Measurements from ENCODE around the gene PEX14. TPM values are rescaled to one million over a fixed set of nuclear protein-coding genes. Genes with fewer than 3 reads are reported as not detected.

Gene PEX14
- total and polyA plus RNA-seq, 9 of the 15 experiments (the other 6 are each of a cell fraction or from before 2014, with no cell fraction given): 2.6 to 45.7 (median 22.7) TPM

DNA sequence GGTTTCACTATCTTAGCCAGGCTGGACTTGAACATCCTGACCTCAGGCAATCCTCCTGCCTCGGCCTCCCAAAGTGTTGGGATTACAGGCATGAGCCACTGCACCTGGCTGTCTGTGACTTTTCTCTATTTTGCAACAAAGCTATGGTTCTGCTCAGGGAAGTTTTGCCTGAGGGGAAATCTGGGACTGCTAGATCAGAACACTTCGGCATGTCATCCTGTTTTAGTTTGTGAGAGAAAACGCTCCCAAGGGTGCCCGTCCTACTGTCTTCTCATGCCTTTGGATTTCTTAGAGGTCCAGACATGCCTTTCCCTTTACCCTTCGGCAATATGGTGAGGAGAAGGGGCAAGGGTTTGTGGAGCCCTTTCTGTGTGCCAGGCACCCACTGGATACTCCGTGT, 30.5 kb upstream of the PEX14 start (continued):
- TF ChIP-seq, protein P1, sequence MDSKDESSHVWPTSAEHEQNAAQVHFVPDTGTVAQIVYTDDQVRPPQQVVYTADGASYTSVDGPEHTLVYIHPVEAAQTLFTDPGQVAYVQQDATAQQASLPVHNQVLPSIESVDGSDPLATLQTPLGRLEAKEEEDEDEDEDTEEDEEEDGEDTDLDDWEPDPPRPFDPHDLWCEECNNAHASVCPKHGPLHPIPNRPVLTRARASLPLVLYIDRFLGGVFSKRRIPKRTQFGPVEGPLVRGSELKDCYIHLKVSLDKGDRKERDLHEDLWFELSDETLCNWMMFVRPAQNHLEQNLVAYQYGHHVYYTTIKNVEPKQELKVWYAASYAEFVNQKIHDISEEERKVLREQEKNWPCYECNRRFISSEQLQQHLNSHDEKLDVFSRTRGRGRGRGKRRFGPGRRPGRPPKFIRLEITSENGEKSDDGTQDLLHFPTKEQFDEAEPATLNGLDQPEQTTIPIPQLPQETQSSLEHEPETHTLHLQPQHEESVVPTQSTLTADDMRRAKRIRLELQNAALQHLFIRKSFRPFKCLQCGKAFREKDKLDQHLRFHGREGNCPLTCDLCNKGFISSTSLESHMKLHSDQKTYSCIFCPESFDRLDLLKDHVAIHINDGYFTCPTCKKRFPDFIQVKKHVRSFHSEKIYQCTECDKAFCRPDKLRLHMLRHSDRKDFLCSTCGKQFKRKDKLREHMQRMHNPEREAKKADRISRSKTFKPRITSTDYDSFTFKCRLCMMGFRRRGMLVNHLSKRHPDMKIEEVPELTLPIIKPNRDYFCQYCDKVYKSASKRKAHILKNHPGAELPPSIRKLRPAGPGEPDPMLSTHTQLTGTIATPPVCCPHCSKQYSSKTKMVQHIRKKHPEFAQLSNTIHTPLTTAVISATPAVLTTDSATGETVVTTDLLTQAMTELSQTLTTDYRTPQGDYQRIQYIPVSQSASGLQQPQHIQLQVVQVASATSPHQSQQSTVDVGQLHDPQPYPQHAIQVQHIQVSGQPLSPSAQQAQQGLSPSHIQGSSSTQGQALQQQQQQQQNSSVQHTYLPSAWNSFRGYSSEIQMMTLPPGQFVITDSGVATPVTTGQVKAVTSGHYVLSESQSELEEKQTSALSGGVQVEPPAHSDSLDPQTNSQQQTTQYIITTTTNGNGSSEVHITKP (IDR thresholded peaks at IDR 0.05; ENCODE audit: partially characterized antibody): no peak
- no peak for TF ChIP-seq ZNF707 (CRISPR knock-in tag; conservative IDR thresholded peaks at IDR 0.05)
- no peak for TF ChIP-seq ZNF766 (CRISPR knock-in tag; conservative IDR thresholded peaks at IDR 0.05)
- TF ChIP-seq RBM39 (optimal IDR thresholded peaks at IDR 0.05; ENCODE audit: low read depth, low read length): no peak
- TF ChIP-seq ZNF507 (tag; conservative IDR thresholded peaks at IDR 0.05): no peak

DNA sequence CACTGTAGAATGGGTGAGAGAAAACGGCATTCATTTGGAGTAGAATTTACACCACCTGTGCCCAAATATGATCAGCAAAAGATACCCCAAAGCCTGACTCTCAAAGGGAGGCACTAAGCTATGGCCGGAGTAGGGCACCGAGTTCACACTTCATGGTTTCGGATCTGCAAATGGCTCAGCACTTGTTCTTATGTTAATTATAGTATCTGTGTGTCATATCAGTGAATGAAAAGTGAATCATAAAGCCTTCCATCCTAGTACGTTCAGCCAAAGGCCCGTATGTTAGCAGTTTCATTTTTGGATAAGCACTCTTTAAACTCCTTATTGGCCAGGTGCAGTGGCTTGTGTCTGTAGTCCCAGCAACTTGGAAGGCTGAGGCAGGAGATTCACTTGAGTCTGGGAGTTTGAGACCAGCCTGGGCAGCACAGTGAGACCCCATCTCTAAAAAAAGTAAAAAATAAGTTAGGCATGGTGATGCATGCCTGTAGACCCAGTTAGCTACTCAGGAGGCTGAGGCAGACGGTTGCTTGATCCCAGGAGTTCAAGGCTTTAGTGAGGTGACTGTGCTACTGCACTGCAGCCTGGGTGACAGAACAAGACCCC, 29.9 kb upstream of the PEX14 start:
- H4K20me1 ChIP-seq (replicated peaks; ENCODE audit: control insufficient read depth, insufficient read depth, low read length): no peaks in the 10 kb centered on the region
- H3K27ac ChIP-seq (ENCODE audit: extremely low read depth, low read depth, low read length): no peak overlapping the region
- H3K9ac ChIP-seq (ENCODE audit: insufficient read depth in 1 of 2, low read depth in 2 of 2, low read length in 2 of 2): no peak overlapping the region
- FAIRE-seq (no peak), ATAC-seq (no peak), DNase-seq (ENCODE audit: extremely low read depth in 1 of 4, low spot score in 3 of 4) (no peak)
- no peaks in the 10 kb centered on the region for H3K9me3 ChIP-seq (replicated peaks; ENCODE audit: control insufficient read depth, insufficient read depth, low read depth, low read length)
- H3K9me1 ChIP-seq (ENCODE audit: control insufficient read depth, insufficient read depth, low read length): no peaks in the 10 kb centered on the region
- no TSS peak for BruUV-seq (replicated peaks)
- WGBS (ENCODE audit: insufficient coverage, low coverage, missing lambda C conversion rate): 72% methylated on average over 7 of the region's 7 CpGs
- H3K4me1 ChIP-seq (replicated peaks in 1 of 2; ENCODE audit: control insufficient read depth in 2 of 2, insufficient read depth in 2 of 2, low read length in 2 of 2): peaks cover 0 to under 1% of the 10 kb centered on the region in 2 experiments; a peak in 1 of 5 replicates
- H3K4me3 ChIP-seq: no peak overlapping the region
- ChIA-PET POLR2A (interaction anchor here (1.1 to 1.5 kb wide), 3 partner anchors 9 to 13 kb away, joined by 3 to 5 read pairs (median 3); no protein-coding TSS in a partner anchor), CTCF (ENCODE audit: low intra/inter-chr PET ratio) (no interaction called here)
- intact Hi-C loops (cut with micrococcal nuclease) (no loop called here), in situ Hi-C loops (cut with MboI) (no loop called here)
- H3K79me2 ChIP-seq (ENCODE audit: control insufficient read depth, insufficient read depth, low read length): no peaks in the 10 kb centered on the region
- no peak overlapping the region for H2AFZ ChIP-seq (ENCODE audit: low read depth, low read length)
- H3K27me3 ChIP-seq (ENCODE audit: control insufficient read depth in 2 of 2, insufficient read depth in 2 of 2, low read length in 2 of 2): no peaks in the 10 kb centered on the region
- H3K4me2 ChIP-seq (ENCODE audit: insufficient read depth, low read length): no peak overlapping the region
- TF ChIP-seq SMARCA5 (IDR thresholded peaks at IDR 0.05) (no peak), ZNF121 (CRISPR knock-in tag; conservative IDR thresholded peaks at IDR 0.05) (peak; percentile 67)
- H3K36me3 ChIP-seq (ENCODE audit: control insufficient read depth, insufficient read depth, low read length): peaks cover 3% of the 10 kb centered on the region; the same call in 1 of the 3 replicates
